Hepatocyte (in vitro differentiated cells): ENCODE measurements around the gene CAMK4.

Experiments
- EZH2 ChIP-seq: fragments of 200-600 bp; sonication (generic); IDR thresholded peaks from 2 replicates; pipeline ENCODE4 v1.6.1; 2016; ENCODE audit warnings: antibody characterized with exemption, mild to moderate bottlenecking, borderline replicate concordance
- EZH2phosphoT487 ChIP-seq: fragments of 200-600 bp; sonication (generic); IDR thresholded peaks from one replicate; pipeline ENCODE4 v1.6.1; 2018; ENCODE audit warnings: antibody characterized with exemption, mild to moderate bottlenecking, low read depth, moderate library complexity; ENCODE audit not compliant: unreplicated experiment, severe bottlenecking
- TF ChIP-seq, protein P1 (sequence below): fragments of 200-600 bp; sonication (generic); IDR thresholded peaks from 2 replicates; pipeline ENCODE4 v1.5.1; 2016; ENCODE audit warnings: antibody characterized with exemption, mild to moderate bottlenecking; ENCODE audit not compliant: poor library complexity

DNA sequence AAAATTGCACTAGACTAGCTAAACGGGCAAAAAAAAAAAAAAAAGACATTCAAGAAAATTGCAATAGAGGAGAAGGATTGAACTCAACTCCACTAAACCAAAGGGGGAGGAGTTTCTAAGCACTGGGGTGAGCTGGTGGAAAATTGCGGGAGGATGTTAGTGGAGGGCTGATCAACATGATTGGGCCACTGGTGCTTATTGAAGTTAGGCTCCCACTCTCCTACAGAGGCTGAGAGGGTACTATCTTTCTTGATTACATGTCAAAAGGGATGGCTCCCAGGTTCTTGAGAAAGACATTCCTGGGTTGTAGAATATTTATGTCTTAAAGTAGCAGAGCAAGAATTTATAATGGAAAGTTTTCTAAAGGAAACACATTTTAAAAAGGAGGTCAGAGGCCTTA, 38.0 kb downstream of the CAMK4 start:
- TF ChIP-seq, protein P1, sequence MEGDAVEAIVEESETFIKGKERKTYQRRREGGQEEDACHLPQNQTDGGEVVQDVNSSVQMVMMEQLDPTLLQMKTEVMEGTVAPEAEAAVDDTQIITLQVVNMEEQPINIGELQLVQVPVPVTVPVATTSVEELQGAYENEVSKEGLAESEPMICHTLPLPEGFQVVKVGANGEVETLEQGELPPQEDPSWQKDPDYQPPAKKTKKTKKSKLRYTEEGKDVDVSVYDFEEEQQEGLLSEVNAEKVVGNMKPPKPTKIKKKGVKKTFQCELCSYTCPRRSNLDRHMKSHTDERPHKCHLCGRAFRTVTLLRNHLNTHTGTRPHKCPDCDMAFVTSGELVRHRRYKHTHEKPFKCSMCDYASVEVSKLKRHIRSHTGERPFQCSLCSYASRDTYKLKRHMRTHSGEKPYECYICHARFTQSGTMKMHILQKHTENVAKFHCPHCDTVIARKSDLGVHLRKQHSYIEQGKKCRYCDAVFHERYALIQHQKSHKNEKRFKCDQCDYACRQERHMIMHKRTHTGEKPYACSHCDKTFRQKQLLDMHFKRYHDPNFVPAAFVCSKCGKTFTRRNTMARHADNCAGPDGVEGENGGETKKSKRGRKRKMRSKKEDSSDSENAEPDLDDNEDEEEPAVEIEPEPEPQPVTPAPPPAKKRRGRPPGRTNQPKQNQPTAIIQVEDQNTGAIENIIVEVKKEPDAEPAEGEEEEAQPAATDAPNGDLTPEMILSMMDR = no peak
- TF ChIP-seq EZH2 (no peak), EZH2phosphoT487 (no peak)
